GM21717 (cell line): Measurements from ENCODE around the gene FAM171A1.
A peak's percentile ranks its signal among the peaks of the same experiment; 100 is the strongest.

Source experiments
- ATAC-seq: cut with Tn5 transposase; IDR thresholded peaks from one replicate; pipeline ENCODE4 v1.9.1; 2021; ENCODE audit warnings: mild to moderate bottlenecking, moderate library complexity; ENCODE audit not compliant: unreplicated experiment

FAM171A1 gene

DNA sequence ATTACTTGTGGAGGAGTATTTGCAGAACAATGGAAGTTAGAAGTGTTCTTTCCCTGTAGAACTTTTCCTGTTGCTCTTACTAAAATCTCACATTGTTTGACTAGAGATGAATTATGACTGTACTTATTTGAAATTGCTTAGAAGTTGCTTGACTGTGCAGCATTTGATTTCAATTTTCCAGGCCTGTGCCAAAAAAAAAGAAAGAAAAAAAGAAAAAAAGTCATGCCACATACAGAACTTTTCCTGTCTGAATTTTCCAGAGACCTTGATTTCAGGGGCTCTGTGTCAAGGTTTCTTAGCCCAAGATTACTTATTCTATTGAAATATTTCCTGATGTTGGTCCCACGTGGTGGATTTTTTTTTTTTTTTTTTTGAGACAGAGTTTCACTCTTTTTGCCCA lies 3.5 kb upstream of the FAM171A1 start:
- no peak for ATAC-seq

DNA sequence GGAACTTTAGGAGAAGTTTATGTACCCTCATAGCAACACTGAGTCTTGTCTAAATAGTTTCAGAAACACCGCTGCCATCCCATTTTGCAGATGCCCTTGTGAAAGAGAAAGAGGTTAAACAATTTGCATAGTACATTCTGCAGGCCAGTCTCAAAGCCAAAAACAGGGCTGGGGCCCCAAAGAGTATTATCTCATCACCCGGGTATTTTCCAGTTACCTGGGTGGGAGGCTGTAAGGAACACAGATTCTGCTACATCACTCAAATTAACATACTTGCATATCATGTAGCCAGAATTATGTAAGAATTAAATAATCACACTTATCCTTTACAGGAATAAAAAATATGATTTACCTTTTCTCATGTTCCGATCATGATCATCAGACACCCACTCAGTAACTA lies 3.1 kb upstream of the FAM171A1 start:
- peak; percentile 80 for ATAC-seq

DNA sequence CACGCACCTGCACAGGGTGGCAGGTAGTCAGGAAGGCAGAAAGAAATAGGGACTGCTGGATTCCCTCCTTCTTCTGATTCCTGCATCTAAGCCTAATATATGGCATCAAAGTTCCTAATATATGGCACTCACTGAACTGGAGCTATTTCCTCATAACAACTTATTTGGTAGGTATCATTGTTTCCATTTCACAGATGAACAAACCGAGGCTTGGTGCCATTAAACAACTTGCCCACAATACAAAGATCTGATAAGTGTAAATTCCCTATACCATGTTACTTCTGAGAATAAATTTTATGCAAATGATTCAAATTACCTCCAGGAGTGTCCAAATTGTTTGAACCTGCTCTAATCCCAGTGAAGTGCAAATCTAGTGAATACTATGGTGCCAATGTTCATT lies 2.1 kb upstream of the FAM171A1 start:
- no peak for ATAC-seq

DNA sequence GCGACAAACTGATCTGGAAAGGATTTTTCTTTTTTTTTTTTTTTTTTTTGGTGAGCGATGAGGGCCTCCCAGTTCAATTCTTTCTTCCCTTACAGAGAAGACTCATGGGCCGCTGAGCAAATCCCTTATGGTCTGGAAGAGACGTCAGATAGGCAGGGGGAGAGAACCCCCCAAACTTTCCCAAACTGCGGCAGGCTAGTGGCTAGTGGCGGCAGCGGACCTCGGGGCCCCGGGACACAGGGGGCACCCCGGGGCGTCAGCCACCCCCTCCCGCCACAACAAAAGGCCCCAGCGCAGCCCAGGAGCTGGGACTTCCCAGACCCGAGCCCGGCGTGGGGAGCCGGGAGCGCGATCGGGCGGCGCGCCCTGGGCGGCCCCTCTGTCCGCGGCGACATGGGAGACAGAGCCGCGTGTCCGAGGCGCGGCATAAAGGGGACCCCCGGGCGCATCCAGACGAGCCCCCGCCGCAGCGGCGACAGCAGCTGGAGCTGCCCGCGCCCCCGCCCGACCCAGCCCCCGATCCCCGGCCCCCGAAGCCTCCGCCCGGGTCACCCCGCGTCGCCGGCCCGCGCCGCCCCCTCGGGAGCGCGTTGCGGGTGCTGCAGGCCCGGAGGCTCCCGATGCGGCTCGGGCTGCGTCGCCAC lies 755 bp downstream of the FAM171A1 start:
- ATAC-seq, result no peak

DNA sequence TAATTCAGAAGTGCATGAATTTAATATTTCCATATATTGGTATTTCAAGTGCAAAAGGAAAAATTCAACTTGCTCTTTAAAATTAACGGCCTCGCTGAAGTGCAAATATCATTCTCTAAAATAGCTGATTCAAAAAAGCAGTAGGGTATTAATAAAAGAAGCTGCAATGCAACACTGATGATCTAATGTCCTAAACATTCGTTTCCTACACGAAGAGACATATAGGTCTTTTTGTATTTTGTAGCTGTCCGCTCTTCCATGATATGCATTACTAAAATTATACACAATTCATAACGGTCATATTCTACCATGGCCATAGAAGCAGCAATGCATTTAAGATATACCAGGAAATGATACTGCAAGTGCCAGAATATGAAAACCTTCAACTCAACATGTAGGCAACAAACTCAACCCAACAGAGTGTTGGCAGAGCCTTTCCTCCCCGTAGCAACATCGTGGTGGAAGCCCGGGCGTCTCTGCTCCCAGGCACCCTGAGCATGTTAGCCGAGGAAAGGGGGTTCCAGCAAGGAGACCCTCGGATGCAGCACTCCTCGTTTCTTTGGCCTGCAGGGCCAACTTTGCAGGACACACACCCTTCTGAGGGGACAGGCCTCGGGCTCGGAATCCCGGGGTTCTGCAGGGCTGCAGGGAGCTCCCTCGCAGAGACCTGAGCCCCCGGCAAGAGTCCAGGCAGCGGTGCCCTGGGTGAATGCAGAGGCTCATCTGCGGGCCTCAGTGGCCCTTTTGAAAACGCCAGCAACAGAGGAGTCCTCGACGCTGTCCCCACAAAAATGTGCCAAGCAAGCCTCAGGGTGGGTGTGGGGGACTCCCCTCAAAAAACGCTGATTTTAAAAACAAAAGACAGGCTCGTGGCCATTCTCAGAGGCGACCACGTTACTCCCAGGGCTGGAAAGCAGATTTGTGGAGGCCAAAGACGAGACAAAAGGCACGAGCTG lies 1.6 kb downstream of the FAM171A1 start:
- no peak for ATAC-seq

DNA sequence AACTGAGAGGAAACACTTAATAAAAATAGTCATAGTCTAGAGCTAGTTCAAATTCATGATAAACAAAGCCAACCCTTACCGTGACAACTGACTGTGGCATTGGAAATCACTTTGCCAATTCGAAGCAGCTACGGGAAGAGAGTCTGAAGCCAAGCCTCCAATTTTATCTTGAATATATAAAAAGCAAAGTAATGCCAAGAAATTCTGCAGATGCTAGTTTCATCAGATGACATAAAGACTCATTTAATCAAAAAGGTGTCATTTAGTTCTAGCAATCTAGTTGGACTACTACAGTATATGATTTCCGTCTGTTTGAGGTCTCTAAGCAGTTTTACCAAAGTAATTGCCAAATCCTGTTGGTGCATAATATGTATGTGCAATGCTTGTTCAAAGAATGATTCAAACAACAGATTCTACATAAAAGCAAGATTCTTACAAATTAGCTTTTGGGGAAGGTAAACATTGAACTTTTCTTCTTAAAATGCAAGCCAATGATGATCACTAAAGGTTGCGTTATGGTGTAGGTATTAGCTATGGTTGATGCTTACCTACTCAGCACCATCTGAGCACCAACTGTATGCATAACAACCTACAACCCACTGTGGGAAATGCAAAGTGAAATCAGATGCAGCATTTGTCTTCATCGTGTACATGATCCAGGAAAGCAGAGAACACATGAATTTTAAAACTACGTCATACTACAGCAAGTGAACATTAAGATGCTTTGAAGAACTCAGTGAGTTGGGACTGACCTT lies 2.8 kb downstream of the FAM171A1 start:
- ATAC-seq, result no peak

DNA sequence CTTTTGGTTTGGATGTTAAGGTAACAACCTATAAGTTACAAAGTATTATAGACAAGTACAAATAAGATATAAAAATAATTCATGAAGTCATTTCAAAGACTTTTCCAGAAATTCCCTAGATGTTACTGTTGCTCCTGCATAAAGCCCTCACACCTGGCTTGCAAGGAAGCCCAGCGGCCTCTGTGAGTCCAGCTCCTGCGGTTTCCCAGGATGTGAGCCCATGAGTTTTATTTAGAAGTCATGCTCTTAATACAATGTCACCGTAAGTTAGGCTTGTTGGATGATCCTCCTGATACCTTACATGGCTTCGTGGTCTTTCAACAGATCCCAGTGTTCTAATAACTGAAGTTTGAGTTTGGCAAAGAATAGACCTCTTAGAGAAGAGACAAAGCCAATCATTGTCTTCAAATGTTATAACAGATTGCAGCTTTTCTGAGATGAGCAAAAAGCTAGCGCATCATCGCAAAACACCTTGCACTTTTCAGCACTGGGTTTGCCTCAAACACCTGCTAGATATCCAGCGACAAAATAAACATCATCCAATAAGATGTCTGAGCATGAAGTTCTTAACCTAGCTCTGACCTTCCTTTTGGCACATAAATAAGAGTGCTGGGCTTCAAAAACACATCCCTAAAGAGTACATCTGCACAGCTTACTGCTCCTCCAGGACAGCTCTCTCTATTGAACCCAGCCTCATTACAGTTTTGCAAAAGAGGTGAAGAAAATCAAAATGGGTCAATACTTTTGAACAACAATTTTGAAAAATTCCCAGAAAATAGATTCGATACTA lies 3.6 kb downstream of the FAM171A1 start:
- no peak for ATAC-seq

DNA sequence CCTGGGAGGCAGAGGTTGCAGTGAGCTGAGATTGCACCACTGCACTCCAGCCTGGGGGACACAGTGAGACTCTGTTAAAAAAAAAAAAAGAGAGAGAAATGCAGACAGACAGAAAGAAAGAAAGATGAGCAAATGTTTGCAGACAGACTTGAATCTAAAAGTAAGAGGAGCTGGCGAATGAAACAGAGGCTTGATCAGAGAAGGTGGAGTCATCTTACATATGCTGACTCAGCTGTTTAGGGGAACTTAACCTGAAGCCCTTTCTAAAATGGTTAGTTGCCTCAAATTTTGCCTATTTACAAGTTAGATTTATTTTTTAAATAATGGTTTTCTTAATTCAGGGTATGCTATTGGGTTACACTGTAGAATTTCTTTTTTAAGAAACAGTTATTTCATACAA lies 5.4 kb downstream of the FAM171A1 start:
- no peak for ATAC-seq

DNA sequence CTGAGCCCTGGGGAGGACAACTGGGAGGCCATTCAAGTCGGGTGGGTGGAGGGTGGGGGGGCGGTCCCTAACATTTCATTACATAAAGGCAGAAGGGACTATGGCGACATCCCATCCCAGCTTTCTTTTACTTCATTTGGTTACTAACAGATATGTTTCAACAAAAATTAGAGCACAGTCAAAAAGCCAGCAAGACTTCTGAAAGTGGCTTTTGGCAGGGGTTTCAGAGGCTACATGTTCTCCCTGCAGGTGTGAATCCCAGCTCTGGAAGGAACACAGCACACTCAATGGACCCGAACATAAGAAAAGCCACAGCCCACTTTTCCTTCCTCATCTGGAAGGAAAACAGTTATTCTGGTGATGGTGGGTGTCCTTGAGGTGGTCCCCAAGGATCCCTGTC lies 7.1 kb downstream of the FAM171A1 start:
- no peak for ATAC-seq

DNA sequence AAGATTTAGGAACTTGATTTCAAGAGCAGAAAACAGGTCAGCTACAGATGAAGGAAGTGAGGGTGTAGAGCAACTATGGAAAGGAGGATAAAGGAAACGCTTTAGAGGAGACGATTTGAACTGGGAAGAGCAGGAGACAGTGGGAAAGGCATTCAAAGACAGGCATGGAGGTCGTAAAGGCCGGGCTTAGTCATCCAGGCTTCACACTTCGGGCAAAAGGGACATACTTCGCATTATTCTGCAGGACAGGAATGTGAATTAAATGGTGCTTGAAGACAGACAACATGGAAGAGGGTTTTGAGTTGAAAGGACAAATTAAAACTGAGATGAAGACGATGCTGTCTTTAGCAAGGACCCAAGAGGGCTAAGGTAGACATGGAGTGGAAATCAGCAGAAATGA lies 8.1 kb downstream of the FAM171A1 start:
- ATAC-seq, result no peak

DNA sequence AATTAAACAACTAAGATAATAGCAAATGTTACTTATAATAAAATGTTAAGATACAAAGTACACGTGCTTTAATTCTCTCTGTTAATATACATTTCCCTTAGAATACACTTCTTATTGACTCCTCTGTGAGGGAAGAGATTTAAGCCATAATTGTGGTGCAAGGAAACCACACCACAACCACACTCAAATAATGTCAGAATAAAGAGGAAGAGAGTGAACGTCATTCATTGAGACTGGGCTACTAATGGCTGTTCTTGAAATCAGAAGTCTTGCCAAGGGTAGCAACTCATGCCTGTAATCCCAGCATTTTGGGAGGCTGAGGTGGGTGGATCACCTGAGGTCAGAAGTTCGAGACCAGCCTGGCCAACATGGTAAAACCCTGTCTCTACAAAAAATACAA lies 10.0 kb downstream of the FAM171A1 start:
- ATAC-seq, result no peak

DNA sequence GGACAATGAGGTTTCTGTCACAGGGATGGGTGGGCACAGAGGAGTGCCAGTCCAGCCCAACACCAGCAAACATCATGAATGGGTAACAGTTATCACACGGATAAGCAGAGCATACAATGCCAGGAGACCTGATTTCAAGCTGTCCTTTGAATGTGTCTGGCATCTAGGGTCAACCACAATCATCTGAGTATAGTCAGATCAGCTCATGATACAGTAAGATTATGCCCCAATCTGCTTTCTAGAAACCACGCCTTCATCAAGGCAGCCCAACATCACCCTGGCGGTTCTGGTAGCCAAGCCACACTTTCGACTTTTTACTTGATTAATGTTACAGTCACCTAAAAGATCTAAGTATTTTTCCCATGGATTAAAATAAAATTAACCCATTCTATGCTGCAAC lies 10.5 kb downstream of the FAM171A1 start:
- ATAC-seq, result no peak

DNA sequence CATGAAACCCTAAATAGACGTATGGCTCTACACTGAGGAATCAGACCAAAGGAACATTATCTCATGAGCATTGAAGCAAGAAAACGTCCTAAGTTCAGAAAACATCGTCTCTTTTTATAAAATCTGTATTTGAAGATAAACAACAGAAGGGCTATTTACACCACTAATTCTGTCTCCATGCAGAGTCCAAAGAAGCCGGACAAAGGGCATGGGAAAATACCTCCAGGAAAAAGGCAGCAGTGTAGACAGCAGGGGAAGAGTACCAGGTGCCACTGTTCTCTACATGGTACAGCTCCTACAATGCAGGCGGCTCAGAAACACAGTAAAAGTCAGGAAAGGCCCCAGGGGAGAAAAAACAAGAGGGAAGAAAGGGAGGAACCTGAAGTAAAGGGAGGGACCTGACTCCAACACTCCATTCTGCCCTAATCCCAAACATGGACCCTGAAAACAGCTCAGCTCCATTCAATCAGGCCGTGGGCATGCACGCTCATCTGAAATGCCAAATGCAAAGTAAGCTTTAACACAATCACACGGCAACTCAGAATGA lies 17.5 kb downstream of the FAM171A1 start:
- no peak for ATAC-seq

DNA sequence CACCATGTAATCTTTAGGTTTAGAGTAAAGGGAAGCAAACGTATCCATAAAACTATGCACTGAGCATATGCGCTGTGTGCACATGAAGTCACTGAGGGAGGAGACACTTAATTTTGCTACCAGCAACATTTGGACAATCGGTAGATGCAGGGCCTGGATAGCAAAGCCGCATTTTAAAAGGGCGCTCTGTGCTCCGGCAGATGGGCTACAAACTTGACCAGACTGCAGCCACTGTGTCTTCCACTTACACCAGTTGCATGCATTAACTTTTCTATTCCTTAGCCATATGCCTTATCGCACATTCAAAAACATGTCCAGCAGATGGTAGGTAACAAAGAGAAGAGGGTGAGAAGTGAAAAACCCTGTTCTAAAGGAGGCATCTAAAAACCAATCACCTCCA lies 18.3 kb downstream of the FAM171A1 start:
- ATAC-seq, result no peak

DNA sequence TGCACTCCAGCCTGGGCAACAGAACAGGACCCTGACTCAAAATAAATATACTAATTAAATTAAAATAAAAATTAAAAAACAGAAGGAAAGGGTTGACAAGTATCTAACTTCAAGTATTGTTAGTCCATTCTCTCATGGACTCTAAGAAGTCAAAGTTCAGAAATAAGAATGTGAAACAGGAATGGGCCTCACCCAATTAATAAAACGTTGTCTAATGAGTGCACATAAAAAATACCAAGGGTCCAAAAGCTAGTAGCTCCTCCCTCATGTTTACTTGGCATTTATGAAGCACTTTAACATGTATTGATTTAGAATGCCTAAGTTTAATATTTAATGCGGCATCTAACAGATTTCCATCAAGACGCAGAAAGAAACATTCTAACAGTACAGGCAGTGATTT lies 18.9 kb downstream of the FAM171A1 start:
- no peak for ATAC-seq

DNA sequence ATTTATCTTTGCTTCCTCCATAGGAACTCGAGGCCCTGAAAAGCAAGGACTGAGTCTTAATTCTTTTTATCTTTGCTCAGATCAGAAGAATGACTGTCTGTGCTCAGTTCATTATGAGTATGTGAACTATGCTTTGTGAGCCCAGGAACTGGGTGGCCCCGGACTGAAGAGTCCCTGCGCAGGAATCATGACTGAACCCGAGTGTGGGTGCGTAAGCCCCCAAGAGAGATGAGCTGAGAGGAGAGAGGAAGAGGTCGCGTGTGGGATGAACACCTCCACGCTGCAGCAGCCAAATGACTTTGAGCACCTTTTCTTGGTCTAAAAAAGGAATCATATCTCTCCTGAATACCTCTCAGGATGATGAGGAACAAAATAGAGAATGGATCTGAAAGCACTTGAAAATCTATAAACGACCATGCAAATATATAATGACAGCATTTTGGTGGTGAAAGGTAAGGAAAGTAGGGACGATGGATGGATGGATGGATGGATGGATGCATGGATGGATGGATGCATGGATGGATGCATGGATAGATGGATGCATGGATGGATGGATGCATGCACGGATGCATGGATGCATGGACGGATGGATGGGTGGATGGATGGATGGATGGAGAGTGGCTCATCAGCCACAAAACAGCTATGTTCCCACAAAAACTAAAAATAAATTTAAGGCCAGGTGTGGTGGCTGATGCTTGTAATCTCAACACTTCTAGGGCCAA lies 19.8 kb downstream of the FAM171A1 start:
- no peak for ATAC-seq

DNA sequence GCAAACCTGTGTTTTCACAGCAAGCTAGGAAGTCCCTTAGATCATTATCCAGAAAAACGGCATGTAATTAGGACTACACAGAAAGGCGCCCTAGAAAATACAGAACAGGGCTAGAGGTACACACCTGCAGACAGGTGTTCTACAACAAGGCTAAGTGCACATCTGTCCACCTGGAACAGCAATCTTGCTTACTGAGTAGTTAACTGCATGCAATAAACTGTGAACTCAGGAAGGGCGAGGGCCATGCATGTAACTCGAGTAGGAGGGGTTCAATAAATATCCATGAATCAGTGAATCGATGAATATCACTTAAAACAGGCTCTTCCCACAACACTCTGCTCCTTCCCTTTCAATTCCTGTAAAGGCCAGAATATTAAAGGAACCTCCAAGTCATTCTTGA lies 22.0 kb downstream of the FAM171A1 start:
- ATAC-seq, result no peak

DNA sequence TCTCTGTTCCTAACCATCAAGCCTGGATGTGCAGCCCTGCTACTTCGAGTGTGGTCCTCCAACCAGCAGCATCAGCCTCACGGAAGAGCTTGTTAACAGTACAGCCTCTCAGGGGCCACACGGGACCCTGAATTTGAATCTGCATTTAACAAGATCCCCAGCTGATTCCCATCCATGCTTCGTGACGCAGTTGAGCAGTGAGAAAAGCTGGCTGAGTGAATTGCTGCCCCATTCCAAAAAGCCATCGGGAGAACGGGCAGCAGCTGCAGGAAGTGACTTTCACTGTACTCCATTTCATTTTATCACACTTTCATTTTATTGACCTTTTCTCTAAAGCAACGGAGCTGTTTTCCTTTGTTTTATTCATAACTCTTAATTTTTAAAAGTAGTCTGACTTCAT lies 22.5 kb downstream of the FAM171A1 start:
- no peak for ATAC-seq

DNA sequence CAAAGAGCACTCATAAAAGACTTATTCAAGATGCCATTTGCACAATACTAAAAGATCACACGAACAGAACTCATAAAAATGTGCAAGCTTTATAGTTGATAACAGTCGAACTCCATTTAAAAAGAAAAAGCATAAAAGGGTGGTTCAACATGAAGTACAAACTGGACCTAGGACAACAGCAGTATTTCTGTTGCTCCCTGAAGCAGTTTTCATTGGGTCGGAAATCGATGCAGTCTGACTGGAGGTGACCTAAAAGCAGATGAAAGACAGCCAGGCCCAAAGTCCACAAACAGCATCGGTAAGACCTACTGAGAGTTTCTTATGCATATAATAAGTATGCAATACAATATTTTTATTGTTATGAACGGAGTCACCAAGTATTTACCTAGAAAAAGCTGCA lies 23.9 kb downstream of the FAM171A1 start:
- no peak for ATAC-seq
